SK-N-MC (cell line): ENCODE data around the gene IFT122.

Experiments used
- EZH2 ChIP-seq: fragments of 200-600 bp; sonication (generic); IDR thresholded peaks from one replicate; pipeline ENCODE4 v1.6.1; 2017; ENCODE audit warnings: antibody characterized with exemption
- FOXP2 ChIP-seq: optimal IDR thresholded peaks from 2 replicates; pipeline ENCODE3; 2011; ENCODE audit warnings: mild to moderate bottlenecking, moderate library complexity; ENCODE audit not compliant: insufficient read depth; ENCODE audit errors: extremely low read length, control extremely low read depth
- POLR2AphosphoS5 ChIP-seq: IDR thresholded peaks from 2 replicates; pipeline ENCODE4 v1.6.1; 2012; ENCODE audit warnings: mild to moderate bottlenecking, low read depth, low read length, borderline replicate concordance

- no peak for TF ChIP-seq EZH2
- no peak for TF ChIP-seq POLR2AphosphoS5
- no peak for TF ChIP-seq FOXP2
These were observed 1.2 kb downstream of the IFT122 start for GRCh38 chr3:129441215-129441614.
